ENCODE data around the gene HMSD.

Gene HMSD

GRCh38 chr18:63969942-63970808 lies 21.1 kb downstream of the HMSD start, which contains the start of gene SERPINB8:
SERPINB8 (plus strand) TSS chr18:63970081; CDS start chr18:63978309, 8,228 bp downstream.
- Histone ChIP-seq H3K27ac (ENCODE audit: low read depth, low read length) (peak within 1 kb of the TSS; percentile 94), H3K9me3 (ENCODE audit: control insufficient read depth in 5 of 5, low read length in 5 of 5) (no peaks in the 10 kb centered on the region), H3K4me1 (ENCODE audit: control insufficient read depth in 5 of 5, insufficient read depth in 5 of 5, low read length in 5 of 5) (peaks cover 0 to 17% (median 14%) of the 10 kb centered on the region in 5 donors), H3K36me3 (ENCODE audit: control insufficient read depth in 5 of 5, insufficient read depth in 5 of 5, low read length in 5 of 5) (no peaks in the 10 kb centered on the region), H3K27me3 (ENCODE audit: control insufficient read depth in 5 of 5, insufficient read depth in 4 of 5, low read length in 5 of 5) (peaks cover 0 to 3% (median 0%) of the 10 kb centered on the region in 5 donors), H3K4me3 (ENCODE audit: low read depth in 1 of 5, low read length in 5 of 5) (peak within 1 kb of the TSS; percentile 82 to 91 (median 86)), H3K9ac (ENCODE audit: low read length in 5 of 5) (peak within 1 kb of the TSS; percentile 77 to 95 (median 90))

GRCh38 chr18:63970809-63971205 lies 21.7 kb downstream of the HMSD start:
- H3K27ac ChIP-seq (ENCODE audit: low read depth, low read length), result peak overlapping the region; percentile 94
- H3K4me3 ChIP-seq (ENCODE audit: low read depth in 1 of 5, low read length in 5 of 5), result peak overlapping the region; percentile 82 to 91 (median 86)
- H3K36me3 ChIP-seq (ENCODE audit: control insufficient read depth in 5 of 5, insufficient read depth in 5 of 5, low read length in 5 of 5), result no peaks in the 10 kb centered on the region
- peak overlapping the region; percentile 61 to 95 (median 83) for H3K9ac ChIP-seq (ENCODE audit: low read length in 5 of 5)
- peaks cover 0 to 2% (median 0%) of the 10 kb centered on the region in 5 donors for H3K27me3 ChIP-seq (ENCODE audit: control insufficient read depth in 5 of 5, insufficient read depth in 4 of 5, low read length in 5 of 5)
- peaks cover 0 to 17% (median 14%) of the 10 kb centered on the region in 5 donors for H3K4me1 ChIP-seq (ENCODE audit: control insufficient read depth in 5 of 5, insufficient read depth in 5 of 5, low read length in 5 of 5)
- no peaks in the 10 kb centered on the region for H3K9me3 ChIP-seq (ENCODE audit: control insufficient read depth in 5 of 5, low read length in 5 of 5)

DNA sequence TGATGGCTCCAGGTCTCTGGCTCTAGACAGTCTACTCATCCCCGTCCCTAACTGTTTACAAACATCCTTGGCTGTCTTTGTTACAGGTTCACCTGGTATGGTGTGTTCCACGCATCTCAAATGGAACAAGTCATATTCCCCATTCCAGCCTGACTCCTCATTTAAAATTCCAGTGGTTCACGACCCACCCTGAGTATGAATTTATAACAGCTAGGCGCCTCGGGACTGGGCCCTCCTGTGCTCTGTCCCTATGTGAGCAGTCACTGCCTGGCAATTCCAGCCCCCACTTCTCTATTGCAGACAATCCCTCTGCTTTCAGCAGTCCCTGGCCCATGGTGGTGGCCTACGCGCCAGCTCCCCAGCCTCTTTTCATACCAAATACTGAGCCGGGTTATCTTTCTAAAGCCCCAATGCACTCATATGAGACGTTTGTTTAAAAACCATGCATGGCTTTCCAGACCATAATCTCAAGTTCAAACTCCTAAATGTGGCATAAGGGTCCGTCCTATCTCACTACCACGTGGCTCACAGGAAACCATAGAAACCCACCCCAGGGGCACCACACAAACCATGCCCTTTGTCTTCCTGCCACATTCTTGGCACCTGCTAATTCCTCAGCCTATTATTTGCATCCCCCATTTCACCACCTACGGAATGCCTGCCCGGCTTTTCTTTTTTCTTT lies 22.4 kb downstream of the HMSD start:
- Histone ChIP-seq H3K4me3 (ENCODE audit: low read depth in 1 of 5, low read length in 5 of 5) (peak overlapping the region; percentile 82 to 91 (median 86)), H3K36me3 (ENCODE audit: control insufficient read depth in 5 of 5, insufficient read depth in 5 of 5, low read length in 5 of 5) (no peaks in the 10 kb centered on the region), H3K27ac (ENCODE audit: low read depth, low read length) (peak overlapping the region; percentile 94), H3K4me1 (ENCODE audit: control insufficient read depth in 5 of 5, insufficient read depth in 5 of 5, low read length in 5 of 5) (peaks cover 0 to 18% (median 14%) of the 10 kb centered on the region in 5 donors), H3K9me3 (ENCODE audit: control insufficient read depth in 5 of 5, low read length in 5 of 5) (no peaks in the 10 kb centered on the region), H3K27me3 (ENCODE audit: control insufficient read depth in 5 of 5, insufficient read depth in 4 of 5, low read length in 5 of 5) (no peaks in the 10 kb centered on the region), H3K9ac (ENCODE audit: low read length in 5 of 5) (peak overlapping the region; percentile 61 to 95 (median 83))

GRCh38 chr18:63972002-63972376 lies 22.9 kb downstream of the HMSD start:
- no peaks in the 10 kb centered on the region for H3K9me3 ChIP-seq (ENCODE audit: control insufficient read depth in 5 of 5, low read length in 5 of 5)
- H3K36me3 ChIP-seq (ENCODE audit: control insufficient read depth in 5 of 5, insufficient read depth in 5 of 5, low read length in 5 of 5), result no peaks in the 10 kb centered on the region
- H3K27ac ChIP-seq (ENCODE audit: low read depth, low read length), result no peak overlapping the region
- H3K9ac ChIP-seq (ENCODE audit: low read length in 5 of 5), result no peak overlapping the region
- no peak overlapping the region for H3K4me3 ChIP-seq (ENCODE audit: low read depth in 1 of 5, low read length in 5 of 5)
- no peaks in the 10 kb centered on the region for H3K27me3 ChIP-seq (ENCODE audit: control insufficient read depth in 5 of 5, insufficient read depth in 4 of 5, low read length in 5 of 5)
- H3K4me1 ChIP-seq (ENCODE audit: control insufficient read depth in 5 of 5, insufficient read depth in 5 of 5, low read length in 5 of 5), result peaks cover 0 to 20% (median 14%) of the 10 kb centered on the region in 5 donors

GRCh38 chr18:63974991-63975390 lies 25.9 kb downstream of the HMSD start:
- Histone ChIP-seq H3K4me1 (ENCODE audit: control insufficient read depth in 5 of 5, insufficient read depth in 5 of 5, low read length in 5 of 5) (peaks cover 5 to 25% (median 15%) of the 10 kb centered on the region in 5 donors), H3K9ac (ENCODE audit: low read length in 5 of 5) (no peak overlapping the region), H3K27ac (ENCODE audit: low read depth, low read length) (no peak overlapping the region), H3K36me3 (ENCODE audit: control insufficient read depth in 5 of 5, insufficient read depth in 5 of 5, low read length in 5 of 5) (no peaks in the 10 kb centered on the region), H3K4me3 (ENCODE audit: low read depth in 1 of 5, low read length in 5 of 5) (no peak overlapping the region), H3K9me3 (ENCODE audit: control insufficient read depth in 5 of 5, low read length in 5 of 5) (no peaks in the 10 kb centered on the region), H3K27me3 (ENCODE audit: control insufficient read depth in 5 of 5, insufficient read depth in 4 of 5, low read length in 5 of 5) (no peaks in the 10 kb centered on the region)

GRCh38 chr18:63975628-63976027 lies 26.5 kb downstream of the HMSD start:
- Histone ChIP-seq H3K27me3 (ENCODE audit: control insufficient read depth in 5 of 5, insufficient read depth in 4 of 5, low read length in 5 of 5) (no peaks in the 10 kb centered on the region), H3K9me3 (ENCODE audit: control insufficient read depth in 5 of 5, low read length in 5 of 5) (no peaks in the 10 kb centered on the region), H3K4me3 (ENCODE audit: low read depth in 1 of 5, low read length in 5 of 5) (no peak overlapping the region), H3K4me1 (ENCODE audit: control insufficient read depth in 5 of 5, insufficient read depth in 5 of 5, low read length in 5 of 5) (peaks cover 5 to 27% (median 19%) of the 10 kb centered on the region in 5 donors), H3K36me3 (ENCODE audit: control insufficient read depth in 5 of 5, insufficient read depth in 5 of 5, low read length in 5 of 5) (no peaks in the 10 kb centered on the region), H3K9ac (ENCODE audit: low read length in 5 of 5) (no peak overlapping the region), H3K27ac (ENCODE audit: low read depth, low read length) (no peak overlapping the region)

DNA sequence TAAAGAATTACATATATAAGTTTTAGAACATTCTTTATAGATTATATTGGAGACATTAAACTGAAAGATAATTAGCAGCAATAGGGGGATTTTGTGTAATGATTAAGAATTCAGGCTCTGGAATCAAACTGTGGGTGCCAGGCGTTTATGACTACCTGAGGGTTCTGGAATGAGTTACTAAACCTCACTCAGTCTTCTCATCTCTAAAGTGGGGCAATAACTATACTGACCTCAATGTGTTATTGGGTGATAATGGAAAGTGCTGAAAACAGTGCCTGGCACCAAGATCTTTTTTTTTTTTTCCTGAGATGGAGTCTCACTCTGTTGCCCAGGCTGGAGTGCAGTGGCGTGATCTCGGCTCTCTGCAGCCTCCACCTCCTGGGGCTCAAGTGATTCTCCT lies 27.9 kb downstream of the HMSD start:
- Histone ChIP-seq H3K4me1 (ENCODE audit: control insufficient read depth in 5 of 5, insufficient read depth in 5 of 5, low read length in 5 of 5) (peaks cover 4 to 18% (median 14%) of the 10 kb centered on the region in 5 donors), H3K27ac (ENCODE audit: low read depth, low read length) (no peak overlapping the region), H3K27me3 (ENCODE audit: control insufficient read depth in 5 of 5, insufficient read depth in 4 of 5, low read length in 5 of 5) (no peaks in the 10 kb centered on the region), H3K36me3 (ENCODE audit: control insufficient read depth in 5 of 5, insufficient read depth in 5 of 5, low read length in 5 of 5) (peaks cover 0 to 13% (median 5%) of the 10 kb centered on the region in 5 donors), H3K4me3 (ENCODE audit: low read depth in 1 of 5, low read length in 5 of 5) (no peak overlapping the region), H3K9ac (ENCODE audit: low read length in 5 of 5) (no peak overlapping the region), H3K9me3 (ENCODE audit: control insufficient read depth in 5 of 5, low read length in 5 of 5) (no peaks in the 10 kb centered on the region)

DNA sequence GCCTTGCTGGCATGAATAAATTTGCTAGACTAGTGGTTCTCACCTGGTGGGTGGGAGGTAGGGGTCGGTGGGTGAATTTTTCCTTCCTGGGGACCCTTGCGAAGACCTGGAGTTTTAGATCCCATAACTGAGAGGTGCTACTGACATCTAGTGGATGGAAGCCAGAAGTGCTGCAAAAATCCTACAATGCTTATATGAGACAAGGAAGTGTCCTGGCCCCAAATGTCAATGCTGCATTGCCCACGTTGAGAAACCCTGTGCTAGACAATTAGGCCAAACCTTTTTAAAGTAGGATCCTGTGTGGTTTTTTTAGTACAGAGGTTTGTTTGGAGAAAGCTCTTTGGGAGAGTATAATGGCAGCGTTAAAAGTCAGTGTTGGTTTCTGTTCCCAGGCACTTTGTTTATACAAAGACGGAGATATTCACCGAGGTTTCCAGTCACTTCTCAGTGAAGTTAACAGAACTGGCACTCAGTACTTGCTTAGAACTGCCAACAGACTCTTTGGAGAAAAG lies 30.4 kb downstream of the HMSD start:
- Histone ChIP-seq H3K4me1 (ENCODE audit: control insufficient read depth in 5 of 5, insufficient read depth in 5 of 5, low read length in 5 of 5) (peaks cover 4 to 18% (median 14%) of the 10 kb centered on the region in 5 donors), H3K9me3 (ENCODE audit: control insufficient read depth in 5 of 5, low read length in 5 of 5) (no peaks in the 10 kb centered on the region), H3K27me3 (ENCODE audit: control insufficient read depth in 5 of 5, insufficient read depth in 4 of 5, low read length in 5 of 5) (no peaks in the 10 kb centered on the region), H3K4me3 (ENCODE audit: low read depth in 1 of 5, low read length in 5 of 5) (peak overlapping the region; percentile 3 to 56 (median 42)), H3K9ac (ENCODE audit: low read length in 5 of 5) (peak overlapping the region in 4 of 5 donors; percentile 8 to 48 (median 25)), H3K36me3 (ENCODE audit: control insufficient read depth in 5 of 5, insufficient read depth in 5 of 5, low read length in 5 of 5) (peaks cover 4 to 28% (median 18%) of the 10 kb centered on the region in 5 donors), H3K27ac (ENCODE audit: low read depth, low read length) (peak overlapping the region; percentile 72)

- H3K9ac ChIP-seq (ENCODE audit: low read length in 5 of 5), result peak overlapping the region in 3 of 5 donors; percentile 21 to 44 (median 29)
- peaks cover 8 to 29% (median 19%) of the 10 kb centered on the region in 5 donors for H3K36me3 ChIP-seq (ENCODE audit: control insufficient read depth in 5 of 5, insufficient read depth in 5 of 5, low read length in 5 of 5)
- H3K9me3 ChIP-seq (ENCODE audit: control insufficient read depth in 5 of 5, low read length in 5 of 5), result no peaks in the 10 kb centered on the region
- H3K4me3 ChIP-seq (ENCODE audit: low read depth in 1 of 5, low read length in 5 of 5), result peak overlapping the region; percentile 3 to 56 (median 42)
- peaks cover 4 to 18% (median 13%) of the 10 kb centered on the region in 5 donors for H3K4me1 ChIP-seq (ENCODE audit: control insufficient read depth in 5 of 5, insufficient read depth in 5 of 5, low read length in 5 of 5)
- peak overlapping the region; percentile 72 for H3K27ac ChIP-seq (ENCODE audit: low read depth, low read length)
- H3K27me3 ChIP-seq (ENCODE audit: control insufficient read depth in 5 of 5, insufficient read depth in 4 of 5, low read length in 5 of 5), result no peaks in the 10 kb centered on the region
Observed at GRCh38 chr18:63980027-63980426, 30.9 kb downstream of the HMSD start.

All from subcutaneous abdominal adipose tissue (tissue), 5 donors.